GM19463 (cell line): ENCODE measurements around the gene SLX4.

Experiments
- ATAC-seq: cut with Tn5 transposase; IDR thresholded peaks from one replicate; pipeline ENCODE4 v1.9.1; 2021; ENCODE audit warnings: mild to moderate bottlenecking, moderate library complexity; ENCODE audit not compliant: unreplicated experiment

The SLX4 gene

DNA sequence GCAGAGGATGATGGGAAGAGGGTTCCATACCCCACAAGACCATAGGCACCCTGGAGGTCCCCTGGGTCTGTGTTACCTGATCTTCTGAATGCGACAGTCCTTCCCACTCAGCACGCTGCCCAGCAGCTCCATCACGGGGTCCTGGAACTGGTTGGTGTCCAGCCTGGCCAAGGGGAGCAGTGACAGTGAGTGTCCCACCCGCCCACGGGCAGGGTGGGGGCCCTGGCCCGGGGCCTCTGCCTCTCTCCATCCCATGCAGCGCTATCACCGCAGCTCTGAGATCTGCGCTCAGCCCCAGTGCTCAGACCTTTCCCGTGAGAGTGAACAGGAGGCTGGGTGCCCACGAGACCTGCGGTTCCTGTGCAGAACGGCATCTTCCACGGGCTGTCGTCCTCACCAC, 49.8 kb downstream of the SLX4 start:
- ATAC-seq: no peak

DNA sequence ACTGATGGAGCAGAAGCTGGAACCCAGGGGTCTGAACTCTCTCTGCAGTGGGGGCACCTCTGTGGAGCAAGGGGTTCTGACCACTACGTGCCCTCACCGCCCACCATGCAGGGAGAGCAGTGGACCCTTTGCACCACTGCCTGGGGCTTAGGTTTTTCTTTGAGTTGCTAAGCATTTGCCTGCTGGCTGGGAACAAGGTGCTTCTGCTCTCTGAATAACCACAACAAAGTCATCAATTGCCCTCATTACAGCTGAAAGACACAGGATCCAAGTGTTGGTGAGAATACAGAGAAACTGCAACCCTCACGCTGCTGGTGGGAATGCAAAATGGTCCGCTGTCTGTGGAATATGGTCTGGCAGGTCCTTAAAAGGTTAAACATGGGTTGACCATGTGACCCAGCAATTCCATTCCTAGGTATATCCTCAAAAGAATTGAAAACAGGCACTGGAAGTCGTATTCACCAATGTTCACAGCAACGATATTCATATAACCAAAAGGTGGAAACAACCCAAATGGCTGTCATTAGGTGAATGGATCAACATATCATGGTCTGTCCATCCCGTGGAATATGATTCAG, 57.0 kb downstream of the SLX4 start:
- ATAC-seq: no peak

DNA sequence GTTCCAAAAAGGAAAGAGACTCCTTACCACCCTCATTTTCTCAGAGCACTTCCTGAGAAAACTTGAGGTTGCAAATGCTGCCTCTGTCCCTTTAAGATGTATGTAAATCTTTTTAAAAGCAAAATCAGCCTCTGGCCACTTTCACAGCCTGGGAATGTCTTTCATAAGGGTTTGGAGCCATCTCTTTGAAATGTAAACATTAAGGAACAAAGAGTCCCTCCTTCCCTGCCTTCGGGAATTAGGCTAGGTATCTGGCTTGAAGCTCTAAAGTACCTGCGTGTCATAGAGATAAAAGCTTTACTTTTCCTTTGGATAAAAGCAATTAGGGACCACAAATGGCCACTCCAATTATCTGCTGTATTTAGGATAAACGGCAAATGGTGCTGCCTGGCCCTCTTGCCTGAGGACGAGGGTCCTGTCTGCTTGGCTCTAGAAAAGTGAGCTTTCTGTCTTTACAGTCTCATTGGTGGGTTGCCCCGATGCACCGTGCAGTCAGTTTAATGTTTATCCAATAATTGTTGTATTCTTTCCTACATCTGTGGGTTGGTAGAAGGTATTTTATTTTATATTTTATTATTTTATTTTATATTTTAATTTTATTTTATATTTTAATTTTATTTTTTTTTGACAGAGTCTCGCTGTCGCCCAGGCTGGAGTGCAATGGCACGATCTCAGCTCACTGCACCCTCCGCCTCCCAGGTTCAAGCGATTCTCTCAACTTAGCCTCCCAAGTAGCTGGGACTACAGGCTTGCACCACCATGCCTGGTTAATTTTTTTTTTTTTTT, 58.1 kb downstream of the SLX4 start:
- ATAC-seq: no peak

DNA sequence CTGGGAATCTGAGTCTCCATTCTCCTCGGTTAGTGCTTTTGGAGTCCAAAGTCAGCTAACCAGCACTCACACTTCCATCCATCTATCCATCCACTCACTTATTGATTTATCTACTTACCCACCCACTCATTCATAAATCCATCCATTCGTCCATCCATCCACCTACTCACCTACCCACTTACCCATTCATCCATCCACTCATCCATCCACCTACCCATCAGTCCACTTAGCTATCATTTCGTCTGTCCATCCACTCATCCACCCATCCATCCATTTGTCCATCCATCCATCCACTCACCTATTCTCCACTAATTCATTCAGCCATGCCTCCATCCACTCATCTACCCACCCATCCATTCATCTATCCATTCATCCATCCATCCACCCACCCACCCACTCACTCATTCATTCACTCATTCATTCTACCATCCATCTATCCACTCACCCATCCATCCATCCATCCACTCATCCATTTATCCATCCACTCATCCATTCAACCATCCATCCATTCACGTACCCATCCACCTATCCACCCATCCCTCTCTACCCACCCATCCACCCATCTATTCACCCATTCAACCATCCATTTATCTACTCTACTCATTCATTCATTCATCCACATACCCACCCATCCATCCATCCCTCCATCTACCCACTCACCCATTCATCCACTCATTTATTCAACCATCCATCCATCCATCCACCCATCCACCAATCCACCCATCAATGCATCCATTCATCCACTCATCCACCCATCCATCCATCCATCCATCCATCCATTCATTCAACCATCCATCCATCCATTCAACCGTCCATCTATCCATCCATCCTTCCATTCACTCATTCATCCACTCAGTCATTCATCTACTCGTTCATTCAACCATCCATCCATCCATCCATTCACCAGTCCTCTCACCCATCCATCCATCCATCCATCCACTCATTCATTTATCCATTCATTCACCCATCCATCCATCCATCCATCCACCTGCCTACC, 60.3 kb downstream of the SLX4 start:
- no peak for ATAC-seq

DNA sequence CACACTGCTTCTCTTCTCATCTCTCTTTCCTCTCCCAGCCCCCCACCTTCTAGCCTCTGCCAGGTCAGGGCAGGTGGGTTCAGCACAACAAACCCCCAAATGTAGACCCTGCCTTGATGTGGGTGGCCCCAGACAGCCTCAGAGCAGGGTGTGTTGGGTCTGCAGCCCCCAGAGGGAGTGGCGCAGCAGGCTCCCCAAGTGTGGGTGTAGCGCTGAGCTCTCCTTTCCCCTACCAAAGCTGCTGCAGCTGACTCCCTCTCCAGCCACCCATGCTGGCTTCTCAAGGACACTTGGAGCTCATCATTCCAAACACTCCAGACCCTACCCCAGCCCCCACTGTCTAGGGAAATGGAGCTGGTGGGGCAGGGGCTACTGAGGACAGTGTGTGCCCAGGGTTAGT, 61.5 kb downstream of the SLX4 start:
- no peak for ATAC-seq

DNA sequence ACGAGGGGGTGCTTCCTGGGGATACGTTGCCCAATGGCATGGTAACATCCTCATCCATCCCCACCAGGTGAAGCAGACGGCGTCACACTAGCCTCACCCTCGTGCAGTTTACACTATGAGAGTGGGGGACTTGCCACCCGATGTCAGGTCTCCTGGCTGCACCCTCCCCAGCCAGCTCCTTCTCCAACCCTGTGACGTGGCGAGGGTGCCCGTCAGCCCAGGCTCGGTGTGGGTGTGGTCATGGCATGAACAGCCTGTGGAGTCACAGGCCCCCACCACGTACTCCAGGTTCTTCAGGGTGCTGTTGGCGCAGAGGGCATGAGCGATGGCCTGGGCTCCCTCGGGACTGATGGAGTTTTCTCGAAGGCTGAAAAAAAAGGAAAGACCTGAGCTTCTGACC, 62.5 kb downstream of the SLX4 start:
- ATAC-seq: no peak

DNA sequence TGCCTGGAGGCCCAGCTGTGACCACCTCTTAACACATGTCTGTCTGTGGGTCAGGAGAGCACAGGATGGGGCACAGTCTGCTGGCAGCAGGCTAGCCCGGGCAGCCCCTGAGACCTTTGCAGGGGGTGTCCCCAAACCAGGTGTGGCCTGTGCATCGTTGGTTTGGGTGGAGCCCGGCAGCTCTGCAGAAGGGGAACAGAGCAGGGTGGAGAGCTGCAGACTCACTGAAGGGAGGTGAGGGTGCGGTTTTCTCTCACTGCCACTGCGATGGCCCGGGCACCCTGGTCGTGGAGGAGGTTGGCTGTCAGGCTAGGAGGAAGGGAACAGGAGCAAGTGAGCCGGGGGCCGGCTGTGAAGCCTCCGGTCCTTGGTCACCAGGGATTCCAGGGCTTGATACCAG, 63.0 kb downstream of the SLX4 start:
- no peak for ATAC-seq

DNA sequence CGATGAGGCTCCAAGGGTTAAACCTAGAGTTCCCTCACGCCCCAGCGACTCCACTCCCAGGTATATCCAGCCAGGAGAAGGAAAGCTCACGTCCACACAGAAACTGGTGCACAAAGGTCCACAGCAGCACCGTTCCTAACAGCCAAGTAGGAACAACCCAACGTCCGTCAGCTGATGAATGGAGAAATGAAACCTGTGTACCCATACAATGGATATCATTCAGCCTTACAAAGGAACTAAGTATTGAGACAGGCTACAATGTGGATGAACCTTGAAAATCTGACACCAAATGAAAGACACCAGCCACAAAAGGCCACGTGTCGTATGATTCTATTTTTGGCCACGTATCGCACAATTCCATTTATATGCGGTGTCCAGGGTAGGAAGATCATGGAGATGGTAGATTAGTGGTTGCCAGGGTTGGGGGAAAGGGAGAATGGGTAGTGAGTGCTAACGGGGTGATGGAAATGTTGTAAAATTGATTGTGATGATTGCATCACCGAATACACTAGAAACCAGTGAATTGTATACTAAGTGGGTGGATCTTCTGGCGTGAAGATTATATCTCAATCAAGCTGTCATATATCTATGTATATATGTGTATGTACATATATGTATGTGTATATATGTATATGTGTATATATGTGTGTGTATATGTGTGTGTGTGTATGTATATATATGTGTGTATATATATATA, 64.3 kb downstream of the SLX4 start:
- no peak for ATAC-seq

DNA sequence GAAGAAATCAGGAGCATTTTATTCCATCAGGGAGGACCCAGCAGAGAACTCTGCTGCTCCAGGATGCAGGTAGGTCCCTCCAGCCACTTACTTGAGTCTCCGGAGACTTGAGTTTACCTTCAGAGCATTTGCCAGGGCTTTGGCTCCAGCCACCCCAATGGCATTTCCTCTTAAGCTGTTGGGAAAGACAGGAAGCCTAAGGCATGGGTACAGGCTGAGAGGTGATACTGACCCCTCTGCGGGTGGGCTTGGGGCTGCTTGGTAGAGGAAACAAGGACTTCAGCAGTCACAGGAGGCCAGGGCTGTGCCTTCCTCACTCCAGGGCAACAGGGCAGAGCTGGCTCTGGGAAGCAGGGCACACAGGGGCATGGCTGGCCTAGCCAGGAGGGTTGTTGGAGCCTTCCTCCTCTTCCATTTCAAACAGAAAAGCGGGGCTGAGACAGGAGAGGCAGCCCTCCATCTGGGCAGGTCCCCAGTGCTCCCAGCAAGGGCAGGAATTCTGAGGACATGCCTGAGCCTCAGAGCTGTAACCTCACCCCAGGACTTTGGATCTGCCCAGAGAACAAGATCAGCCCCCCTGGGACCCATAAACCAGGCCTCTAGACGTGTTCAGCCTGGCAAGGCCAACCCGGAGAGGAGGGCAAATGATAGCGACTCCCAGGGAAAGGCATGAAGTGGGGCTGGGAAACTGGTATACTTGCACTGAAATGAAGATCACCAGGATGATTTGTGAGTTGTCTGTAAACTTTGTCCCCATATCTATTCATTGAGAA, 68.6 kb downstream of the SLX4 start:
- no peak for ATAC-seq

DNA sequence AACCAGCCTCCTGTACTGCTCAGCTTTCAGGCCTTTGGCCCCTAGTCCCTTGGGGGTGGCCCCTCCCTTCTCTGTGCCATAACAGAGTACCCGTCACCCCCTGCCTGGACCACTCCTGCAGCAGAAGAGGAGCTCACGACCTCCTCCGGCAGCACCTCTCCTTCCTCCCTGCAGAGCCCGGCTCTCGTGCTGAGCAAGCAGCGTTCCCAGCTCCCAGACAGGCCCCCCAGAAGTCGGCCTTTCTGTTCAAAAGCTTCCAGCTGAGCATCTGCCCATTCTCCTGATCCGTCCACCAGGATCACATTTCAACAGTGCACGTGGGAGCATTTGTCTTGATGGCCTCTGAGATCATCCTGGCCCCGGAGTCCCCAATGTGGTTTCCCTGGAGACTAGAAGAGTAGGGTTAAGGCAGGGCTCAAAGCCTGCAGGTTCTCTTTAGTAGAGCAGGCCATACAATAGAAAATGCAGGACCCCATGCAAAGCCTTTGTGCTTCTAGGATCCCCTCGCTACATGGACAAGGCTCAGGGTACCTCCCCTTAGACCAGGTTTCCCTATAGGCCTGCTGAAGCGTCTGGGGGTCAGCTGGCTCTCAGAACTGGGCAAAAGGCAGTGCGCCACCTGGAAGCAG, 69.8 kb downstream of the SLX4 start:
- ATAC-seq: no peak

DNA sequence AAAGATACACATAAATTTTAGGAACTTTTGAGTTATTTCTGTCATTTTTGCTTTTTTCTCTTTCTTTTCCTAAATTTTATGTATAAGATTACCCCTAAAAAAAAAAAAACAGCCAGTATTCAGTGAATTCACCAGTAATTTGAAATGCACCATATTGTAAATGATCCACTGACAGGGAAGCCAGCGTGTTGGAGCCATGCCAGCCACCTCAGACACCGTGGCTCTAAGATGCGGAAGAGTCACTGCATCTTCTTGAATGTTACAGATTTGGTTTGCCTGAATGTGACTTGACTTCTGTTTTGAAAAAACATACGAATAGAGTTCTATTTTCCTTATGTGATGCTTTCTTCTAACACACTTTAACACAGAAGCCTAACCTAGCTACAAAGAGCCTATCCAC, 73.2 kb downstream of the SLX4 start:
- no peak for ATAC-seq

DNA sequence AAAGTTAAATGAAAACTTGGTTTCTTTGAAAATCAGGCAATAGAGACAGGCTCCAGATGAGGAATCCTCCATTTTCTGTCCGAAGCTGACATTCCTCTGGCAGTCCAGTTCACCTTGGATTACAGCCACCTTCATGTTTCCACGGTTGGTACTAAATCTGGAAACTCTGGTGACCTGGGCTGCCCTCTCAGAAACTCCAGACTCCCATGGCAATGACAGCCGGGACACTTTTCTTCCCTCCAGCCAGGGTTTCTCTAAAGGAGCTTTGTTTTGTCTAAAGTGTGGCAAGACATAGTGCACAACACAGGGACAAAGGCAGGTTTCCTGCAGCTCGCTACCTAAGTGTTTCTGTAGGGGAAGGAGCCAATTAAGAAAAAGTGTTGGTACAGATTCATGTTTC, 74.6 kb downstream of the SLX4 start:
- no peak for ATAC-seq

DNA sequence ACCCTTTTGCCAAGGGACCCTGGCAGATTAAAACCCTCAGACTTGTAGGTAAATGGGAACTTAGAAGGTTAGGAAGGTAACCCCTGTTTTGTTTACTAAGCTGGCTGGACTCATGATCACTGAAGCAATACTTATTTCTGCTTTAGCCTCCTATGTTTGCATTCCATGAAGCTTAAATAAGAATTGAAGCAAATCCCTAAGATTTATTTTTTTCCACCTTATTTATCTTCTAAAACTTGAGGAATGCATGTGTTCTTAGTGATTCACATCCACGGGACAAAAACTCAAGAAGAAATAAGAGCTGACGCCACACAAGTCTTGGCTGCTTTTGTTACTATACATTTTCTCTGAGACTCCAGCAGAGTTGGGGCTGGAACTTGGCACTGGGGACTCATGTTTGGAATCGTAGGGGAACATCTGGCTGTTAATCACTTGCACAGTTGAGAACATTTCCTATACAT, 75.1 kb downstream of the SLX4 start:
- no peak for ATAC-seq

DNA sequence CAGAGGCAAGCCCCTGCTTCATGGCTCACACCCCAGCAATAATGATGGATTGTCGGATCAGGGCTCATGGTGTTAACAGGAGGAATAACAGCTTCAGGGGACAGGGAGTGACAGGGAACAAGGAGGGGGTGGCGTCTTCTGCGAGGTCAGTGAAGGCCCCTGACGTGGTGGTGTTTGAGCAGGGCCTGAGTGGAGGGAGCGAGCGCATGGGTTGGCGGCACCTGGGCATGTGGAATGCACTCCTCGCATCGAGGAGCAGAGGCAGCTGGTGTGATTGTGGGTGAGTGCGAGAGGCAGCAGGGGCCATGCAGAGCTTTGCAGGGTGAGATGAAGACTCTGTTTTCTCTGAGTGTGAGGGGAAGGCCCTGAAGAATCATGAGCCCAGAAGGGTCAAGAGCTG, 77.3 kb downstream of the SLX4 start:
- no peak for ATAC-seq

DNA sequence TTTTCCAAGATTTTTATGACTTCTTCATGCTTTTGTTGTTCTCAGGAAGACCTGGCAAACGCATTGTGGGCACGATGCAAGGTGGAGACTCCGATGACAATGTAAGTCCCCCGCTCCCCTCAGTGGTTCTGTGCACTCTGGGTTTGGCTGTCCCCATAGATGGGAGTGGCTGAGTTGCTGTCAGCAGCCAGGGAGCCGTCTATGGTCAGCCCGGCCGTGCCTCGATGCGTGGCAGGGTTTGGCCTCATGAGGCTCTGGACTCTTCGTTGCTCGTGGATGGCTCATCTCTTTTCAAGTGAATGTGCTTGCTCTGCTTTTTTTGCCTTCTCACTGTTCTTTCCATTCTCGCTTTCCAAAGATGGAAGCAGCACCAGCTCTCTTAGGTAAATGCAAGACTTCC, 78.7 kb downstream of the SLX4 start:
- ATAC-seq: no peak
